Pancreas (tissue), 10 donors: ENCODE measurements around the gene OSBPL8. TPM values are rescaled to one million over a fixed set of nuclear protein-coding genes. Genes with fewer than 3 reads are reported as not detected.
"Not testable (repeated sequence)": the region's sequence is repeated elsewhere in the genome, so short reads cannot be mapped to it uniquely, and the experiment has no call there.

Experiments
- ATAC-seq, 4 donors: fragments of 200-7000 bp; cut with Tn5 transposase; one replicate each; pipeline versions ENCODE4 v1.8.0 to v1.9.1; 2020; ENCODE audit warnings: mild to moderate bottlenecking in 4 of 4, moderate library complexity in 4 of 4
- DNase-seq, 6 donors: peaks; one replicate each; pipeline ENCODE4 v3.0.0-alpha.2; 2020
- FAIRE-seq: peaks from 2 replicates; lab custom pipeline; 2012; peaks lifted over from hg19 to GRCh38; lab: Jason Lieb, UNC
- H3K27ac ChIP-seq, 4 donors: fragments of 200-600 bp; sonication (generic); 1 replicate in 3 of 4; 2 replicates in 1 of 4; pipeline versions ENCODE4 v1.5.0 to v1.8.0; 2020
- H3K27me3 ChIP-seq, 4 donors: fragments of 200-600 bp; one replicate each; pipeline ENCODE4 v1.8.0; 2021
- H3K36me3 ChIP-seq, 3 donors: fragments of 200-600 bp; sonication (generic) in 1 of 3; one replicate each; pipeline versions ENCODE4 v1.5.0 to v1.8.0; 2020 to 2021
- H3K4me1 ChIP-seq, 3 donors: fragments of 200-600 bp; one replicate each; pipeline ENCODE4 v1.8.0; 2021
- H3K4me3 ChIP-seq, 4 donors: fragments of 200-600 bp; sonication (generic) in 2 of 4; one replicate each; pipeline versions ENCODE4 v1.5.0 to v1.8.0; 2020 to 2021
- H3K9me3 ChIP-seq, 4 donors: fragments of 200-600 bp; one replicate each; pipeline ENCODE4 v1.8.0; 2021
- WGBS, 2 donors: extraction: QIAGEN DNeasy Blood & Tissue Kit; methylation state at CpG; one replicate each; pipeline ENCODE4 v1.1.7; 2013; 5-methylcytosine and 5-hydroxymethylcytosine counted together
- intact Hi-C, 3 donors: fragments of 100-400 bp; cut with DNase I; formaldehyde crosslinking; loops; one replicate each; pipeline versions ENCODE4 v1.11.1 to v1.14.2; 2022
- polyA plus RNA-seq, 2 donors: library from polyadenylated mRNA; stranded (reverse); fragments of 200-250 nt; gene quantifications; one replicate each; pipeline ENCODE4 v1.2.3, GENCODE V29; 2013
- total RNA-seq, 6 donors: library from RNA; stranded (reverse); fragmentation: NEBNext Ultra II Directional in 4 of 6; extraction: Animal tissue kit (Norgen Biotek cat#: 25700) in 4 of 6; gene quantifications; one replicate each; pipeline versions ENCODE4 v1.2.1 to v1.2.4, GENCODE V29; 2021 to 2023
- TF ChIP-seq, protein P1 (sequence below), 4 donors: fragments of 200-600 bp; sonication (generic) in 3 of 4; IDR thresholded peaks; one replicate each; pipeline versions ENCODE4 v1.5.0 to v1.8.0; 2021; ENCODE audit warnings: antibody characterized with exemption in 4 of 4
- donor health status: healthy with polysubstance abuse.
- donor health status: DM: no; HTN: no; CAD: no; lungs with moderate emphysema.
- donor health status: DM: no; HTN: no; CAD: no.
- donor health status: control.
- donor health status: control.
- donor health status: Bipolar disorder and iron deficiency.
- donor health status: DM: yes; HTN: yes; CAD: no.
- donor health status: DM: no; HTN: no; CAD: no.
- donor health status: DM: no; HTN: no; CAD: no.
- donor health status: DM: yes; HTN: yes; CAD: no.

The OSBPL8 gene
- total and polyA plus RNA-seq, 8 donors: 3.6 to 39.6 (median 22.7) TPM

DNA sequence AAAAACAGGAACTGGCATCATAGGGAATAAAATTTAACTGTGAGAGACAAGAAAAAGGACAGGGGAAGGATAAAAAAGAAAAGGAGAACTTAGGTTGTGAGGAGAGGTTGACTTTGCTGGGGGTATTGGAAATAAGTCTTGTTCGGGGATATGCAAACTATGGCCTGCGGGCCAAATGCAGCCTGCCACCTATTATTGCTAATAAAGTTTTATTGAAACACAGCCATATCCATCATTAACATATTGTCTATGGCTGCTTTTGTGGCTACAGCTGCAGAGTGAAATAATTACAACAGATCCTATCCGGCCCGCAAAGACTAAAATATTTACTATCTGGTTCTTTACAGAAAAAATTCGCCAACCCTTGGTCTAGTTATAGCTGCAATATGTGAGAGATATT, 230.0 kb downstream of the OSBPL8 start:
- Histone ChIP-seq H3K27me3 (no peaks in the 10 kb centered on the region), H3K4me1 (no peaks in the 10 kb centered on the region), H3K36me3 (no peaks in the 10 kb centered on the region), H3K9me3 (no peaks in the 10 kb centered on the region), H3K27ac (no peak overlapping the region), H3K4me3 (no peak overlapping the region)
- intact Hi-C loops: no loop called here
- FAIRE-seq: no peak
- no peak for ATAC-seq
- TF ChIP-seq, protein P1, sequence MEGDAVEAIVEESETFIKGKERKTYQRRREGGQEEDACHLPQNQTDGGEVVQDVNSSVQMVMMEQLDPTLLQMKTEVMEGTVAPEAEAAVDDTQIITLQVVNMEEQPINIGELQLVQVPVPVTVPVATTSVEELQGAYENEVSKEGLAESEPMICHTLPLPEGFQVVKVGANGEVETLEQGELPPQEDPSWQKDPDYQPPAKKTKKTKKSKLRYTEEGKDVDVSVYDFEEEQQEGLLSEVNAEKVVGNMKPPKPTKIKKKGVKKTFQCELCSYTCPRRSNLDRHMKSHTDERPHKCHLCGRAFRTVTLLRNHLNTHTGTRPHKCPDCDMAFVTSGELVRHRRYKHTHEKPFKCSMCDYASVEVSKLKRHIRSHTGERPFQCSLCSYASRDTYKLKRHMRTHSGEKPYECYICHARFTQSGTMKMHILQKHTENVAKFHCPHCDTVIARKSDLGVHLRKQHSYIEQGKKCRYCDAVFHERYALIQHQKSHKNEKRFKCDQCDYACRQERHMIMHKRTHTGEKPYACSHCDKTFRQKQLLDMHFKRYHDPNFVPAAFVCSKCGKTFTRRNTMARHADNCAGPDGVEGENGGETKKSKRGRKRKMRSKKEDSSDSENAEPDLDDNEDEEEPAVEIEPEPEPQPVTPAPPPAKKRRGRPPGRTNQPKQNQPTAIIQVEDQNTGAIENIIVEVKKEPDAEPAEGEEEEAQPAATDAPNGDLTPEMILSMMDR (IDR thresholded peaks at IDR 0.05): no peak
- 85 to 94% methylated on average over 5 of the region's 5 CpGs for WGBS, 2 donors
- DNase-seq: no peak

DNA sequence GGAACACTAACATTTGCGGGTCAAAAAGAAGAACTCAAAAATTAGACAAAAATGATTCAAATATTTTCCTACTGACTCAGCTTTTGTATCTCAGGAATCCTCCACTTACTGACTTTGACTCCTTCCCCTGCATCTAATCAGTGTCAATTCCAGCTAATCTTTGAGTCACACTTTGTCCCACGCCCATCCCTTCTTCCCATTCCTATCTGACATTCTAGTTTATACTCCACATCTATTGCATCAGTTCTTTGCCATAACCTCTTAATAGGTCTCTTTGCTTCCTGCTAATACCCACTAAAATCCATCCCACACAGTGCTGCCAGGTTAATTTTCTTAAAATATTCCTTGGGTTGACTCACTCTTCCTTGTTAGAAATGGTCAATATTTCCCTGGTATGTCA, 230.4 kb downstream of the OSBPL8 start:
- H3K9me3 ChIP-seq: no peaks in the 10 kb centered on the region
- H3K27ac ChIP-seq: no peak overlapping the region
- H3K4me1 ChIP-seq: no peaks in the 10 kb centered on the region
- FAIRE-seq (no peak), DNase-seq (no peak), ATAC-seq (no peak)
- no peaks in the 10 kb centered on the region for H3K36me3 ChIP-seq
- intact Hi-C loops: no loop called here
- TF ChIP-seq, protein P1 (IDR thresholded peaks at IDR 0.05): no peak
- H3K4me3 ChIP-seq: no peak overlapping the region
- no peaks in the 10 kb centered on the region for H3K27me3 ChIP-seq
- WGBS, 2 donors: 73 to 92% methylated on average over 2 of the region's 2 CpGs

DNA sequence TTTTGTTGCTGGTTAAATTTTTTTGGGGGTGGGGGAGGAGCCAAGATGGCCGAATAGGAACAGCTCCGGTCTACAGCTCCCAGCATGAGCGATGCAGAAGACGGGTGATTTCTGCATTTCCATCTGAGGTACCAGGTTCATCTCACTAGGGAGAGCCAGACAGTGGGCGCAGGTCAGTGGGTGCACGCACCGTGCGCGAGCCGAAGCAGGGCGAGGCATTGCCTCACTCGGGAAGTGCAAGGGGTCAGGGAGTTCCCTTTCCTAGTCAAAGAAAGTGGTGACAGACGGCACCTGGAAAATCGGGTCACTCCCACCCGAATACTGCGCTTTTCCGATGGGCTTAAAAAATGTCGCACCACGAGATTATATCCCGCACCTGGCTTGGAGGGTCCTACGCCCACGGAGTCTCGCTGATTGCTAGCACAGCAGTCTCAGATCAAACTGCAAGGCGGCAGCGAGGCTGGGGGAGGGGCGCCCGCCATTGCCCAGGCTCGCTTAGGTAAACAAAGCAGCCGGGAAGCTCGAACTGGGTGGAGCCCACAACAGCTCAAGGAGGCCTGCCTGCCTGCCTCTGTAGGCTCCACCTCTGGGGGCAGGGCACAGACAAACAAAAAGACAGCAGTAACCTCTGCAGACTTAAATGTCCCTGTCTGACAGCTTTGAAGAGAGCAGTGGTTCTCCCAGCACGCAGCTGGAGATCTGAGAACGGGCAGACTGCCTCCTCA, 239.8 kb downstream of the OSBPL8 start:
- intact Hi-C loops, H3K27ac ChIP-seq, ATAC-seq, H3K9me3 ChIP-seq, H3K27me3 ChIP-seq, H3K36me3 ChIP-seq, FAIRE-seq, H3K4me3 ChIP-seq, DNase-seq, H3K4me1 ChIP-seq: not testable (repeated sequence)
- 59 to 75% methylated on average over 26 to 30 of the region's 32 CpGs for WGBS, 2 donors

DNA sequence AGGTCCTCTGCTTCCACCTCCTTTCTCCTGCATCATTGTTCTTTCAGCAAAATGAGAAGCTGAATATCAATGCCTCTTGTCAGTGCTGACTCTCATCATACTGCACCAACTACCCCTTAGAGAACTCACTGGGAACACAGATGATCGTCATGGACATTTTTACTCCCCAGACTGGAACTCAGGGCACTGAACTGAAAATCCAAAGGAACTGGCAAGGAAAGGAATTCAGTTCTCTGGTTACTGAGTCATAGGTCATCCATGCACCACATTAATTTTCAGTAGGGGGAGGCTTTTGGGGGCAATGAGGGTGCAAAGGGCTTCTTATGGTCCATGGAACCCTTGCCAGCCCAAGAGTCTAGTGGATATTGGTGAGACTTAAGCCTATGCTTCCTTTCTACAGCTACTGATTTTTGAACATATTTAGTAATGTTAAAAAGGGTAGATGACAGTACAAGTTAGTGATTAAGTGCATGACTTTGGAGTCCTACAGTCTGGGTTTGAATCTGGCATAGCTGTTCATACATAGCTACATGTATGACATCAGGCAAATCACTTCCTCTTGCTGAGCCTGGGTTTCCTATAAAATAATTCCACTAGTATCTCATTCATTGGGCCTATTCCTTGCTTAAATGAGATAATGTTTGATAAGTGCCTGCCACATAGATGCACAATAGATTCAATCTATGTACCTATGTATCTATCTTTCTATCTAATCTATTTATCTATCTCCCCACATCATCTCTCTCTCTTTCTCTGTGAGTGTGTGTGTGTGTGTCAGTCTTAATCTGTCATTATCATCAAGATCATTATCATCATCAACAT, 240.6 kb downstream of the OSBPL8 start:
- Histone ChIP-seq H3K4me3 (no peak overlapping the region), H3K9me3 (no peaks in the 10 kb centered on the region), H3K27me3 (no peaks in the 10 kb centered on the region), H3K36me3 (no peaks in the 10 kb centered on the region), H3K27ac (no peak overlapping the region), H3K4me1 (no peaks in the 10 kb centered on the region)
- ATAC-seq: no peak
- no peak for FAIRE-seq
- no peak for DNase-seq
- WGBS, 2 donors: 77 to 87% methylated on average over 1 of the region's 1 CpG
- TF ChIP-seq, protein P1 (IDR thresholded peaks at IDR 0.05): no peak
- intact Hi-C loops: no loop called here

DNA sequence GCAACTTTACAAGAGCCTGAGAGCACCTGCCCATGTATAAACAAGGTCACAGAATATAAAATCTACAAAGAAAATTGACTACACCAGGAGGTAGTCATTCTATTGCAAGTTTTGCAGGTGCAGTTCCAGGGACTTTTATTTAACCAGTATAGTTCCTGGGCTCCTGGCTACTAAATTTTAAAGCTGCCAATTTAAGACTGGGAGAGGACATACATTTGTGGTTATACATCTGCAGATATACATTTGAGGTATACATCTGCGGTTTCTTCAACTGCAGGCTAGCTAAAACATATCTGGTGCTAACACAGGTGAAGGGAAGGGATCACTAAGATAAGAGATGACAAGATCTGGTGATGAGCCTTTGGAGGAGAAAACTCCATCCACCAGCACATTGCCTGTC, 241.6 kb downstream of the OSBPL8 start:
- 80 to 88% methylated on average over 1 of the region's 1 CpG for WGBS, 2 donors

More for the DNA sequence above, 241.6 kb downstream of the OSBPL8 start:
- DNase-seq: no peak
- TF ChIP-seq, protein P1 (IDR thresholded peaks at IDR 0.05): no peak
- H3K4me3 ChIP-seq: no peak overlapping the region
- H3K4me1 ChIP-seq: no peaks in the 10 kb centered on the region
- H3K27ac ChIP-seq: no peak overlapping the region
- FAIRE-seq: no peak
- intact Hi-C loops: no loop called here
- no peaks in the 10 kb centered on the region for H3K36me3 ChIP-seq
- ATAC-seq: no peak
- no peaks in the 10 kb centered on the region for H3K27me3 ChIP-seq
- no peaks in the 10 kb centered on the region for H3K9me3 ChIP-seq
